HCT116 (cell line): Measurements from ENCODE around the gene CD40LG. TPM values are rescaled to one million over a fixed set of nuclear protein-coding genes. Genes with fewer than 3 reads are reported as not detected.

Experiments used
- ATAC-seq: fragments of 200-7000 bp; cut with Tn5 transposase; 2 replicates; pipeline ENCODE4 v1.9.1; 2020; ENCODE audit warnings: mild to moderate bottlenecking, moderate library complexity
- BruUV-seq: library from RNA; stranded (reverse); fragments of 400-500 nt; replicated peaks from 2 replicates; lab custom pipeline; 2021; lab: Mats Ljungman, UMichigan
- CTCF ChIA-PET: fragments of 300-600 bp; sonication (Branson Sonifier 250); formaldehyde crosslinking; loops from one replicate; lab custom pipeline; 2021; ENCODE audit warnings: antibody characterized with exemption; lab: Charles Lee
- POLR2A ChIA-PET: fragments of 300-600, 350-600 bp; sonication (Branson Sonifier 250); formaldehyde crosslinking; loops from one replicate; lab custom pipeline; 2021; ENCODE audit warnings: antibody characterized with exemption; lab: Charles Lee
- RAD21 ChIA-PET, 2 experiments: fragments of 300-600 bp; sonication (Branson Sonifier 250); formaldehyde crosslinking; loops; one replicate each; lab custom pipeline; 2023; ENCODE audit warnings: low total read pairs in 2 of 2; ENCODE audit not compliant: uncharacterized antibody in 2 of 2, unreplicated experiment in 2 of 2, low non-redundant PET in 1 of 2; lab: Charles Lee
- DNase-seq: peaks from one replicate; pipeline ENCODE4 v3.0.0-alpha.2; 2010; ENCODE audit warnings: low read depth, low spot score
- H2AFZ ChIP-seq: fragments of 200-600 bp; shearing (Covaris generic), sonication (generic); 2 replicates; pipeline ENCODE4 v1.6.1; 2017; ENCODE audit warnings: low read depth, mixed run types, mixed read lengths, antibody characterized with exemption, low read length; ENCODE audit not compliant: poor library complexity, severe bottlenecking
- H3K27ac ChIP-seq: 2 replicates; pipeline ENCODE4 v1.5.1; 2012; ENCODE audit warnings: low read depth, low read length
- H3K27me3 ChIP-seq: fragments of 200-600 bp; sonication (generic); 2 replicates; pipeline ENCODE4 v1.6.1; 2016; ENCODE audit warnings: mixed run types, low read length, mixed read lengths; ENCODE audit not compliant: insufficient read depth
- H3K36me3 ChIP-seq, 2 experiments: fragments of 200-500 bp in 1 of 2; fragments of 200-600 bp in 1 of 2; sonication (Bioruptor generic) in 1 of 2; sonication (generic) in 1 of 2; 2 replicates each; pipeline versions ENCODE4 v1.5.1 to v1.6.1; 2014 to 2016; ENCODE audit warnings: low read length in 2 of 2, inconsistent platforms in 1 of 2, mixed read lengths in 1 of 2, mixed run types in 1 of 2; ENCODE audit not compliant: insufficient read depth in 2 of 2, control insufficient read depth in 1 of 2
- H3K4me1 ChIP-seq, 2 experiments: fragments of 200-600 bp in 1 of 2; sonication (generic) in 1 of 2; 2 replicates each; pipeline versions ENCODE4 v1.5.1 to v1.6.1; 2012 to 2017; ENCODE audit warnings: low read length in 2 of 2, inconsistent platforms in 1 of 2, mild to moderate bottlenecking in 1 of 2, mixed read lengths in 1 of 2, mixed run types in 1 of 2, moderate library complexity in 1 of 2; ENCODE audit not compliant: insufficient read depth in 2 of 2, control insufficient read depth in 1 of 2
- H3K4me2 ChIP-seq: fragments of 200-600 bp; sonication (generic); 2 replicates; pipeline ENCODE4 v1.6.1; 2017; ENCODE audit warnings: mixed run types, low read length, mixed read lengths
- H3K4me3 ChIP-seq, 2 experiments: fragments of 200-600 bp in 1 of 2; sonication (generic) in 1 of 2; replicated peaks in 1 of 2; 2 replicates each; pipeline ENCODE4 v1.5.1; 2011 to 2016; ENCODE audit warnings: low read length in 2 of 2, control low read depth in 1 of 2, low read depth in 1 of 2, mild to moderate bottlenecking in 1 of 2, mixed read lengths in 1 of 2, mixed run types in 1 of 2
- H3K79me2 ChIP-seq: fragments of 200-600 bp; sonication (generic); 2 replicates; pipeline ENCODE4 v1.6.1; 2017; ENCODE audit warnings: mild to moderate bottlenecking, mixed run types, low read length, moderate library complexity, mixed read lengths; ENCODE audit not compliant: insufficient read depth
- H3K9ac ChIP-seq: fragments of 200-600 bp; sonication (generic); 2 replicates; pipeline ENCODE4 v1.6.1; 2016; ENCODE audit warnings: low read length, mixed read lengths
- H3K9me2 ChIP-seq: fragments of 200-600 bp; sonication (generic), shearing (Covaris generic); 2 replicates; pipeline ENCODE4 v1.6.1; 2017; ENCODE audit warnings: mixed run types, mild to moderate bottlenecking, moderate library complexity; ENCODE audit not compliant: insufficient read depth
- H3K9me3 ChIP-seq, 2 experiments: fragments of 200-500 bp in 1 of 2; fragments of 200-600 bp in 1 of 2; sonication (Bioruptor generic) in 1 of 2; sonication (generic) in 1 of 2; 2 replicates each; pipeline ENCODE4 v1.6.1; 2014 to 2017; ENCODE audit warnings: low read length in 2 of 2, mixed read lengths in 2 of 2, inconsistent platforms in 1 of 2, low read depth in 1 of 2, mild to moderate bottlenecking in 1 of 2, mixed run types in 1 of 2, moderate library complexity in 1 of 2; ENCODE audit not compliant: control insufficient read depth in 1 of 2, insufficient read depth in 1 of 2
- H4K20me1 ChIP-seq: fragments of 200-600 bp; sonication (generic), shearing (Covaris generic); 2 replicates; pipeline ENCODE4 v1.6.1; 2017; ENCODE audit warnings: mixed run types, mild to moderate bottlenecking, moderate library complexity; ENCODE audit not compliant: insufficient read depth
- ATF3 ChIP-seq: IDR thresholded peaks from 2 replicates; pipeline ENCODE4 v1.6.1; 2012
- CBX3 ChIP-seq: IDR thresholded peaks from 2 replicates; pipeline ENCODE4 v1.6.1; 2012; ENCODE audit warnings: low read depth
- EGR1 ChIP-seq: IDR thresholded peaks from 2 replicates; pipeline ENCODE4 v1.6.1; 2012; ENCODE audit warnings: low read depth
- ELF1 ChIP-seq: IDR thresholded peaks from 2 replicates; pipeline ENCODE4 v1.6.1; 2012; ENCODE audit warnings: low read depth, borderline replicate concordance
- EZH2 ChIP-seq: fragments of 200-600 bp; sonication (generic); IDR thresholded peaks from 2 replicates; pipeline ENCODE4 v1.6.1; 2017; ENCODE audit warnings: antibody characterized with exemption, mixed run types
- FOSL1 ChIP-seq: IDR thresholded peaks from 2 replicates; pipeline ENCODE4 v1.6.1; 2012; ENCODE audit warnings: low read depth
- JUND ChIP-seq: IDR thresholded peaks from 2 replicates; pipeline ENCODE4 v1.6.1; 2012
- MAX ChIP-seq: IDR thresholded peaks from 2 replicates; pipeline ENCODE4 v1.6.1; 2012
- POLR2A ChIP-seq: IDR thresholded peaks from 2 replicates; pipeline ENCODE4 v1.7.0; 2011; ENCODE audit warnings: borderline replicate concordance; ENCODE audit not compliant: insufficient read depth, insufficient read length; ENCODE audit errors: extremely low read depth
- RAD21 ChIP-seq: IDR thresholded peaks from 2 replicates; pipeline ENCODE4 v1.6.1; 2012; ENCODE audit warnings: low read depth, mild to moderate bottlenecking
- SP1 ChIP-seq: IDR thresholded peaks from 2 replicates; pipeline ENCODE4 v1.6.1; 2012; ENCODE audit warnings: low read depth
- SRF ChIP-seq: IDR thresholded peaks from 2 replicates; pipeline ENCODE4 v1.6.1; 2012; ENCODE audit warnings: low read depth
- YY1 ChIP-seq: IDR thresholded peaks from 2 replicates; pipeline ENCODE4 v1.6.1; 2011; ENCODE audit warnings: low read length, low read depth, moderate library complexity, mild to moderate bottlenecking; ENCODE audit not compliant: insufficient replicate concordance; ENCODE audit errors: extremely low read depth
- ZNF274 ChIP-seq: fragments of 200-500 bp; sonication (Bioruptor generic); IDR thresholded peaks from 2 replicates; pipeline ENCODE4 v1.6.1; 2014; ENCODE audit warnings: mild to moderate bottlenecking, low read depth, low read length, inconsistent platforms
- intact Hi-C: fragments of 100-400 bp; cut with micrococcal nuclease; formaldehyde crosslinking; loops from 2 replicates; pipeline ENCODE4 v1.10.0; 2022
- total RNA-seq: library from RNA; stranded (reverse); gene quantifications from one replicate; pipeline ENCODE4 v1.2.1, GENCODE V29; 2021; ENCODE audit not compliant: unreplicated experiment
- TF ChIP-seq, protein P1 (sequence below): IDR thresholded peaks from 2 replicates; pipeline ENCODE4 v1.6.1; 2011; ENCODE audit warnings: mild to moderate bottlenecking, low read length, moderate library complexity; ENCODE audit not compliant: insufficient replicate concordance; ENCODE audit errors: extremely low read depth

The CD40LG gene
- total RNA-seq, 1 experiment from 2014 or later = not detected

DNA sequence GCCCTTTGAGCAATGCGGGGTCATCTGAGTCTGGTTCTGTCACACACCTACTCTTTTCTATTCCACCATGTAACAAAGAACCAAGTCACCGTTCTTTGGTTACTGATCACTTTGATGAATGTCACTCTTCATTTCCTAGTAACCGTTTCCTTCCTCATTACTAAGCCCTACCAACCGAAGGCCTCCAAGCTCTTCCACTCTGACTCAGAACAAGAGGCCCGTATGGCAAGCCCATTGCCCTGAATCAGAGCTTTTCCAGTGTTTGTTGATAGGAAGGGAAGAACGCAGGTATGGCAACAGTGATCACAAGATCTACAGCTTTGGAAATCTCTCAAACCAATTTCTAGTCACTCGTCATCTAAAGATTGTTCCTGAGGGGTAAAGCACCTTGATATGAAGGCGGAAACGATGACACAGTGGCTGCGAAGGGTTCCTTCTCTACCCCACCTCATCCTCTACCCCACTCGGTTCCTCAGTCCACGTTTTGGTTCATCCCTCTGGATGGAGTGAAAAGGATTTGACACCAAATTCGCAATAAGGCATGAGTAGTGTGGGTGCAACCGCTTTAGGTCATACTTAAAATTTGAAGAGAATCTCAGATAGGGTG is 28.0 kb upstream of the CD40LG start:
- Histone ChIP-seq H3K36me3 (no peaks in the 10 kb centered on the region), H3K4me1 (no peaks in the 10 kb centered on the region), H3K9ac (no peak overlapping the region), H3K79me2 (no peaks in the 10 kb centered on the region), H3K27ac (no peak overlapping the region), H3K4me3 (no peak overlapping the region), H3K9me2 (no peaks in the 10 kb centered on the region), H3K9me3 (no peaks in the 10 kb centered on the region), H4K20me1 (no peaks in the 10 kb centered on the region), H3K4me2 (no peak overlapping the region), H3K27me3 (no peaks in the 10 kb centered on the region), H2AFZ (no peak overlapping the region)
- BruUV-seq = no TSS peak
- ChIA-PET RAD21 (no interaction called here), POLR2A (no interaction called here), CTCF (no interaction called here)
- no peak for TF ChIP-seq ELF1
- no peak for TF ChIP-seq RAD21
- no peak for TF ChIP-seq JUND
- no peak for TF ChIP-seq ZNF274
- no peak for TF ChIP-seq SRF
- intact Hi-C loops = loop anchor here (10.0 kb wide), 1 partner anchor 305 kb away; no protein-coding TSS in a partner anchor
- DNase-seq (no peak), ATAC-seq (no peak)

- Histone ChIP-seq H3K9ac (no peak overlapping the region), H3K9me2 (no peaks in the 10 kb centered on the region), H3K27me3 (no peaks in the 10 kb centered on the region), H4K20me1 (no peaks in the 10 kb centered on the region), H3K4me3 (no peak overlapping the region), H3K27ac (no peak overlapping the region), H2AFZ (no peak overlapping the region), H3K9me3 (no peaks in the 10 kb centered on the region), H3K79me2 (no peaks in the 10 kb centered on the region), H3K36me3 (no peaks in the 10 kb centered on the region), H3K4me2 (no peak overlapping the region), H3K4me1 (no peaks in the 10 kb centered on the region)
- ATAC-seq = no peak
- RAD21 ChIA-PET = no interaction called here
- no peak for DNase-seq
- POLR2A ChIA-PET = no interaction called here
- CTCF ChIA-PET = no interaction called here
- intact Hi-C loops = no loop called here
- BruUV-seq = no TSS peak
- TF ChIP-seq SP1 (no peak), MAX (no peak), ZNF274 (no peak), POLR2A (no peak), ATF3 (no peak), EGR1 (no peak), EZH2 (no peak), SRF (no peak), FOSL1 (no peak), YY1 (no peak), CBX3 (no peak), ELF1 (no peak), RAD21 (no peak)
- TF ChIP-seq, protein P1, sequence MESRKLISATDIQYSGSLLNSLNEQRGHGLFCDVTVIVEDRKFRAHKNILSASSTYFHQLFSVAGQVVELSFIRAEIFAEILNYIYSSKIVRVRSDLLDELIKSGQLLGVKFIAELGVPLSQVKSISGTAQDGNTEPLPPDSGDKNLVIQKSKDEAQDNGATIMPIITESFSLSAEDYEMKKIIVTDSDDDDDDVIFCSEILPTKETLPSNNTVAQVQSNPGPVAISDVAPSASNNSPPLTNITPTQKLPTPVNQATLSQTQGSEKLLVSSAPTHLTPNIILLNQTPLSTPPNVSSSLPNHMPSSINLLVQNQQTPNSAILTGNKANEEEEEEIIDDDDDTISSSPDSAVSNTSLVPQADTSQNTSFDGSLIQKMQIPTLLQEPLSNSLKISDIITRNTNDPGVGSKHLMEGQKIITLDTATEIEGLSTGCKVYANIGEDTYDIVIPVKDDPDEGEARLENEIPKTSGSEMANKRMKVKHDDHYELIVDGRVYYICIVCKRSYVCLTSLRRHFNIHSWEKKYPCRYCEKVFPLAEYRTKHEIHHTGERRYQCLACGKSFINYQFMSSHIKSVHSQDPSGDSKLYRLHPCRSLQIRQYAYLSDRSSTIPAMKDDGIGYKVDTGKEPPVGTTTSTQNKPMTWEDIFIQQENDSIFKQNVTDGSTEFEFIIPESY = no peak
Measured at GRCh38 chrX:136620780-136621179, 27.2 kb upstream of the CD40LG start.
